Omental fat pad (tissue), 4 donors: Measurements from ENCODE around the gene GDA. TPM values are rescaled to one million over a fixed set of nuclear protein-coding genes. Genes with fewer than 3 reads are reported as not detected.

Experiments
- ATAC-seq: fragments of 150-250 bp; one replicate; pipeline ENCODE4 v1.9.1; 2016; ENCODE audit warnings: mild to moderate bottlenecking, moderate library complexity; ENCODE audit not compliant: low FRiP score
- DNase-seq: peaks from one replicate; pipeline ENCODE4 v3.0.0-alpha.2; 2019; ENCODE audit warnings: low spot score
- CTCF ChIP-seq, 3 donors: fragments of 450-650 bp; IDR thresholded peaks; one replicate each; pipeline ENCODE4 v1.5.1; 2016 to 2017; ENCODE audit warnings: antibody characterized with exemption in 3 of 3, mild to moderate bottlenecking in 3 of 3, moderate library complexity in 2 of 3
- total RNA-seq, 4 donors: library from RNA; depleted of rRNA; stranded (reverse); fragments of >200 nt; gene quantifications; one replicate each; pipeline ENCODE4 v1.1.0, GENCODE V29; 2016

The GDA gene
- total RNA-seq, 4 donors from 2014 or later, result not detected

GRCh38 chr9:72200452-72200851 lies 51.2 kb downstream of the GDA start:
- ATAC-seq, result no peak
- no peak for TF ChIP-seq CTCF (IDR thresholded peaks at IDR 0.05)
- DNase-seq, result no peak

- no peak for ATAC-seq
- DNase-seq, result no peak
- TF ChIP-seq CTCF (IDR thresholded peaks at IDR 0.05), result no peak
These were observed 52.8 kb downstream of the GDA start for GRCh38 chr9:72202009-72202408.

- ATAC-seq (no peak), DNase-seq (no peak)
- no peak for TF ChIP-seq CTCF (IDR thresholded peaks at IDR 0.05)
These were observed 54.1 kb downstream of the GDA start for GRCh38 chr9:72203205-72203803.

- ATAC-seq (no peak), DNase-seq (no peak)
- no peak for TF ChIP-seq CTCF (IDR thresholded peaks at IDR 0.05)
These were observed 54.8 kb downstream of the GDA start for GRCh38 chr9:72204062-72204461.

- ATAC-seq, result no peak
- TF ChIP-seq CTCF (IDR thresholded peaks at IDR 0.05), result no peak
- DNase-seq, result no peak
These were observed 56.3 kb downstream of the GDA start for GRCh38 chr9:72205513-72205912.

- ATAC-seq, result no peak
- DNase-seq, result no peak
- no peak for TF ChIP-seq CTCF (IDR thresholded peaks at IDR 0.05)
These were observed 58.0 kb downstream of the GDA start for GRCh38 chr9:72207278-72207677.

- ATAC-seq, result no peak
- DNase-seq, result no peak
- no peak for TF ChIP-seq CTCF (IDR thresholded peaks at IDR 0.05)
These were observed 61.3 kb downstream of the GDA start for GRCh38 chr9:72210522-72210921.
